HCT116 (cell line): ENCODE data around the gene CNTNAP2. TPM values are rescaled to one million over a fixed set of nuclear protein-coding genes. Genes with fewer than 3 reads are reported as not detected.

Experiments
- ATAC-seq: fragments of 200-7000 bp; cut with Tn5 transposase; 2 replicates; pipeline ENCODE4 v1.9.1; 2020; ENCODE audit warnings: mild to moderate bottlenecking, moderate library complexity
- BruUV-seq: library from RNA; stranded (reverse); fragments of 400-500 nt; replicated peaks from 2 replicates; lab custom pipeline; 2021; lab: Mats Ljungman, UMichigan
- CTCF ChIA-PET: fragments of 300-600 bp; sonication (Branson Sonifier 250); formaldehyde crosslinking; loops from one replicate; lab custom pipeline; 2021; ENCODE audit warnings: antibody characterized with exemption; lab: Charles Lee
- POLR2A ChIA-PET: fragments of 300-600, 350-600 bp; sonication (Branson Sonifier 250); formaldehyde crosslinking; loops from one replicate; lab custom pipeline; 2021; ENCODE audit warnings: antibody characterized with exemption; lab: Charles Lee
- RAD21 ChIA-PET, 2 experiments: fragments of 300-600 bp; sonication (Branson Sonifier 250); formaldehyde crosslinking; loops; one replicate each; lab custom pipeline; 2023; ENCODE audit warnings: low total read pairs in 2 of 2; ENCODE audit not compliant: uncharacterized antibody in 2 of 2, unreplicated experiment in 2 of 2, low non-redundant PET in 1 of 2; lab: Charles Lee
- DNase-seq: peaks from one replicate; pipeline ENCODE4 v3.0.0-alpha.2; 2010; ENCODE audit warnings: low read depth, low spot score
- H2AFZ ChIP-seq: fragments of 200-600 bp; shearing (Covaris generic), sonication (generic); 2 replicates; pipeline ENCODE4 v1.6.1; 2017; ENCODE audit warnings: low read depth, mixed run types, mixed read lengths, antibody characterized with exemption, low read length; ENCODE audit not compliant: poor library complexity, severe bottlenecking
- H3K27ac ChIP-seq: 2 replicates; pipeline ENCODE4 v1.5.1; 2012; ENCODE audit warnings: low read depth, low read length
- H3K27me3 ChIP-seq: fragments of 200-600 bp; sonication (generic); 2 replicates; pipeline ENCODE4 v1.6.1; 2016; ENCODE audit warnings: mixed run types, low read length, mixed read lengths; ENCODE audit not compliant: insufficient read depth
- H3K36me3 ChIP-seq, 2 experiments: fragments of 200-500 bp in 1 of 2; fragments of 200-600 bp in 1 of 2; sonication (Bioruptor generic) in 1 of 2; sonication (generic) in 1 of 2; 2 replicates each; pipeline versions ENCODE4 v1.5.1 to v1.6.1; 2014 to 2016; ENCODE audit warnings: low read length in 2 of 2, inconsistent platforms in 1 of 2, mixed read lengths in 1 of 2, mixed run types in 1 of 2; ENCODE audit not compliant: insufficient read depth in 2 of 2, control insufficient read depth in 1 of 2
- H3K4me1 ChIP-seq, 2 experiments: fragments of 200-600 bp in 1 of 2; sonication (generic) in 1 of 2; 2 replicates each; pipeline versions ENCODE4 v1.5.1 to v1.6.1; 2012 to 2017; ENCODE audit warnings: low read length in 2 of 2, inconsistent platforms in 1 of 2, mild to moderate bottlenecking in 1 of 2, mixed read lengths in 1 of 2, mixed run types in 1 of 2, moderate library complexity in 1 of 2; ENCODE audit not compliant: insufficient read depth in 2 of 2, control insufficient read depth in 1 of 2
- H3K4me2 ChIP-seq: fragments of 200-600 bp; sonication (generic); 2 replicates; pipeline ENCODE4 v1.6.1; 2017; ENCODE audit warnings: mixed run types, low read length, mixed read lengths
- H3K4me3 ChIP-seq, 2 experiments: fragments of 200-600 bp in 1 of 2; sonication (generic) in 1 of 2; replicated peaks in 1 of 2; 2 replicates each; pipeline ENCODE4 v1.5.1; 2011 to 2016; ENCODE audit warnings: low read length in 2 of 2, control low read depth in 1 of 2, low read depth in 1 of 2, mild to moderate bottlenecking in 1 of 2, mixed read lengths in 1 of 2, mixed run types in 1 of 2
- H3K79me2 ChIP-seq: fragments of 200-600 bp; sonication (generic); 2 replicates; pipeline ENCODE4 v1.6.1; 2017; ENCODE audit warnings: mild to moderate bottlenecking, mixed run types, low read length, moderate library complexity, mixed read lengths; ENCODE audit not compliant: insufficient read depth
- H3K9ac ChIP-seq: fragments of 200-600 bp; sonication (generic); 2 replicates; pipeline ENCODE4 v1.6.1; 2016; ENCODE audit warnings: low read length, mixed read lengths
- H3K9me2 ChIP-seq: fragments of 200-600 bp; sonication (generic), shearing (Covaris generic); 2 replicates; pipeline ENCODE4 v1.6.1; 2017; ENCODE audit warnings: mixed run types, mild to moderate bottlenecking, moderate library complexity; ENCODE audit not compliant: insufficient read depth
- H3K9me3 ChIP-seq, 2 experiments: fragments of 200-500 bp in 1 of 2; fragments of 200-600 bp in 1 of 2; sonication (Bioruptor generic) in 1 of 2; sonication (generic) in 1 of 2; 2 replicates each; pipeline ENCODE4 v1.6.1; 2014 to 2017; ENCODE audit warnings: low read length in 2 of 2, mixed read lengths in 2 of 2, inconsistent platforms in 1 of 2, low read depth in 1 of 2, mild to moderate bottlenecking in 1 of 2, mixed run types in 1 of 2, moderate library complexity in 1 of 2; ENCODE audit not compliant: control insufficient read depth in 1 of 2, insufficient read depth in 1 of 2
- H4K20me1 ChIP-seq: fragments of 200-600 bp; sonication (generic), shearing (Covaris generic); 2 replicates; pipeline ENCODE4 v1.6.1; 2017; ENCODE audit warnings: mixed run types, mild to moderate bottlenecking, moderate library complexity; ENCODE audit not compliant: insufficient read depth
- ELF1 ChIP-seq: IDR thresholded peaks from 2 replicates; pipeline ENCODE4 v1.6.1; 2012; ENCODE audit warnings: low read depth, borderline replicate concordance
- EZH2 ChIP-seq: fragments of 200-600 bp; sonication (generic); IDR thresholded peaks from 2 replicates; pipeline ENCODE4 v1.6.1; 2017; ENCODE audit warnings: antibody characterized with exemption, mixed run types
- EZH2phosphoT487 ChIP-seq: fragments of 200-600 bp; IDR thresholded peaks from 2 replicates; pipeline ENCODE4 v1.6.1; 2018; ENCODE audit warnings: antibody characterized with exemption, borderline replicate concordance
- MAX ChIP-seq: IDR thresholded peaks from 2 replicates; pipeline ENCODE4 v1.6.1; 2012
- REST ChIP-seq: IDR thresholded peaks from 2 replicates; pipeline ENCODE4 v1.6.1; 2012; ENCODE audit warnings: low read depth
- SP1 ChIP-seq: IDR thresholded peaks from 2 replicates; pipeline ENCODE4 v1.6.1; 2012; ENCODE audit warnings: low read depth
- TCF7L2 ChIP-seq: IDR thresholded peaks from 2 replicates; pipeline ENCODE4 v1.7.0; 2011; ENCODE audit warnings: borderline replicate concordance, inconsistent platforms; ENCODE audit not compliant: insufficient read depth, insufficient read length; ENCODE audit errors: extremely low read depth
- ZBTB33 ChIP-seq: IDR thresholded peaks from 2 replicates; pipeline ENCODE4 v1.6.1; 2011; ENCODE audit warnings: mild to moderate bottlenecking, low read length, moderate library complexity; ENCODE audit not compliant: insufficient replicate concordance; ENCODE audit errors: extremely low read depth
- ZFX ChIP-seq: fragments of 450-650 bp; IDR thresholded peaks from 2 replicates; pipeline ENCODE4 v1.6.1; 2017
- intact Hi-C: fragments of 100-400 bp; cut with micrococcal nuclease; formaldehyde crosslinking; loops from 2 replicates; pipeline ENCODE4 v1.10.0; 2022
- total RNA-seq: library from RNA; stranded (reverse); gene quantifications from one replicate; pipeline ENCODE4 v1.2.1, GENCODE V29; 2021; ENCODE audit not compliant: unreplicated experiment

CNTNAP2 gene
- total RNA-seq, 1 experiment from 2014 or later: 0.37 TPM

- Histone ChIP-seq H3K27me3 (no peaks in the 10 kb centered on the region), H3K9me2 (no peaks in the 10 kb centered on the region), H3K4me2 (no peak overlapping the region), H3K9ac (no peak overlapping the region)
- RAD21 ChIA-PET: no interaction called here
- TF ChIP-seq TCF7L2 (no peak), EZH2phosphoT487 (no peak), REST (no peak), ZFX (no peak)
- TF ChIP-seq, all 23 proteins: peak for 0
- H3K27ac ChIP-seq: no peak overlapping the region
- no peaks in the 10 kb centered on the region for H3K79me2 ChIP-seq
- CTCF ChIA-PET: no interaction called here
- ATAC-seq: no peak
- peaks cover 10 to 11% of the 10 kb centered on the region in 2 experiments; a peak in 1 of 4 replicates for H3K9me3 ChIP-seq
- H3K4me3 ChIP-seq: no peak overlapping the region
- no TSS peak for BruUV-seq
- no peaks in the 10 kb centered on the region for H4K20me1 ChIP-seq
- POLR2A ChIA-PET: no interaction called here
- no peak overlapping the region for H2AFZ ChIP-seq
- H3K36me3 ChIP-seq: no peaks in the 10 kb centered on the region
- intact Hi-C loops: no loop called here
- no peaks in the 10 kb centered on the region for H3K4me1 ChIP-seq
- DNase-seq: no peak
These were observed 60.3 kb downstream of the CNTNAP2 start for GRCh38 chr7:146176860-146177259.

GRCh38 chr7:146177301-146177700 is 60.7 kb downstream of the CNTNAP2 start:
- Histone ChIP-seq H4K20me1 (no peaks in the 10 kb centered on the region), H3K27ac (no peak overlapping the region), H3K4me3 (no peak overlapping the region), H3K79me2 (no peaks in the 10 kb centered on the region), H3K36me3 (no peaks in the 10 kb centered on the region), H3K27me3 (no peaks in the 10 kb centered on the region), H3K9ac (no peak overlapping the region), H3K9me3 (peaks cover 8 to 11% of the 10 kb centered on the region in 2 experiments; a peak in 1 of 4 replicates), H3K4me1 (no peaks in the 10 kb centered on the region), H3K4me2 (no peak overlapping the region), H3K9me2 (no peaks in the 10 kb centered on the region), H2AFZ (no peak overlapping the region)
- RAD21 ChIA-PET: no interaction called here
- BruUV-seq: no TSS peak
- TF ChIP-seq MAX: no peak
- no peak for TF ChIP-seq ELF1
- TF ChIP-seq EZH2phosphoT487: no peak
- TF ChIP-seq ZBTB33: no peak
- TF ChIP-seq EZH2: no peak
- TF ChIP-seq SP1: no peak
- no peak for TF ChIP-seq ZFX
- POLR2A ChIA-PET: no interaction called here
- DNase-seq (no peak), ATAC-seq (no peak)
- CTCF ChIA-PET: no interaction called here
- intact Hi-C loops: no loop called here
